ENCODE results near the gene IGLL5. TPM values are rescaled to one million over a fixed set of nuclear protein-coding genes. Genes with fewer than 3 reads are reported as not detected.

Gene IGLL5
- polyA plus RNA-seq (2013, experiment 1 of 2): not detected
- polyA plus RNA-seq (2013, experiment 2 of 2): not detected

GRCh38 chr22:22887621-22888503 lies at the start of gene IGLL5:
Gene IGLL5, plus strand, starts transcription at chr22:22887816. Its CDS starts 238 bp downstream, at chr22:22888054.
- Histone ChIP-seq H3K23ac (ENCODE audit: low read length in 2 of 2) (no peak within 1 kb of the TSS), H2AFZ (ENCODE audit: low read depth, low read length) (no peak within 1 kb of the TSS), H3K4me1 (ENCODE audit: control insufficient read depth, insufficient read depth, low read depth, low read length) (no peaks in the 10 kb centered on the region), H3K4me3 (ENCODE audit: insufficient read depth in 1 of 2, low read depth in 1 of 2, low read length in 2 of 2) (no peak within 1 kb of the TSS), H3K36me3 (ENCODE audit: control insufficient read depth in 1 of 2, insufficient read depth in 2 of 2, low read depth in 1 of 2, low read length in 2 of 2) (no peaks in the 10 kb centered on the region), H3K14ac (ENCODE audit: low read length in 2 of 2) (no peak within 1 kb of the TSS), H2BK5ac (ENCODE audit: low read depth, low read length, poor library complexity, severe bottlenecking) (no peak within 1 kb of the TSS), H3K27me3 (ENCODE audit: control insufficient read depth in 1 of 2, insufficient read depth in 1 of 2, low read length in 2 of 2) (peaks cover 5 to 77% of the 10 kb centered on the region in 2 experiments), H3K27ac (ENCODE audit: low read length, poor library complexity, severe bottlenecking) (no peak within 1 kb of the TSS), H2BK12ac (ENCODE audit: low read length in 2 of 2) (no peak within 1 kb of the TSS), H4K91ac (ENCODE audit: low read length) (no peak within 1 kb of the TSS), H3K4me2 (ENCODE audit: low read length, poor library complexity, severe bottlenecking) (no peak within 1 kb of the TSS), H2AK5ac (ENCODE audit: low read length, severe bottlenecking) (no peak within 1 kb of the TSS), H3K4ac (ENCODE audit: low read depth in 1 of 2, low read length in 2 of 2) (no peak within 1 kb of the TSS), H2BK15ac (ENCODE audit: low read depth, poor library complexity, severe bottlenecking) (no peak within 1 kb of the TSS), H3K9ac (ENCODE audit: low read length) (no peak within 1 kb of the TSS), H3K18ac (ENCODE audit: low read depth in 1 of 2, low read length in 2 of 2) (no peak within 1 kb of the TSS), H3K79me1 (replicated peaks; ENCODE audit: low read length, poor library complexity, severe bottlenecking) (no peaks in the 10 kb centered on the region), H4K8ac (ENCODE audit: low read length) (no peak within 1 kb of the TSS), H3K9me3 (ENCODE audit: control insufficient read depth, low read length) (no peaks in the 10 kb centered on the region), H2BK120ac (ENCODE audit: low read depth, low read length) (no peak within 1 kb of the TSS)
- WGBS: 62% methylated on average over 14 of the region's 15 CpGs
- DNase-seq: no peak

- Histone ChIP-seq H3K23ac (ENCODE audit: low read length in 2 of 2) (no peak overlapping the region), H2BK12ac (ENCODE audit: low read length in 2 of 2) (no peak overlapping the region), H3K27ac (ENCODE audit: low read length, poor library complexity, severe bottlenecking) (no peak overlapping the region), H4K91ac (ENCODE audit: low read length) (no peak overlapping the region), H3K36me3 (ENCODE audit: control insufficient read depth in 1 of 2, insufficient read depth in 2 of 2, low read depth in 1 of 2, low read length in 2 of 2) (no peaks in the 10 kb centered on the region), H3K79me1 (replicated peaks; ENCODE audit: low read length, poor library complexity, severe bottlenecking) (no peaks in the 10 kb centered on the region), H2BK15ac (ENCODE audit: low read depth, poor library complexity, severe bottlenecking) (no peak overlapping the region), H3K4ac (ENCODE audit: low read depth in 1 of 2, low read length in 2 of 2) (no peak overlapping the region), H3K18ac (ENCODE audit: low read depth in 1 of 2, low read length in 2 of 2) (no peak overlapping the region), H3K27me3 (ENCODE audit: control insufficient read depth in 1 of 2, insufficient read depth in 1 of 2, low read length in 2 of 2) (peaks cover 0 to 43% of the 10 kb centered on the region in 2 experiments), H2BK120ac (ENCODE audit: low read depth, low read length) (no peak overlapping the region), H2BK5ac (ENCODE audit: low read depth, low read length, poor library complexity, severe bottlenecking) (no peak overlapping the region), H3K9ac (ENCODE audit: low read length) (no peak overlapping the region), H3K4me1 (ENCODE audit: control insufficient read depth, insufficient read depth, low read depth, low read length) (no peaks in the 10 kb centered on the region), H2AK5ac (ENCODE audit: low read length, severe bottlenecking) (no peak overlapping the region), H2AFZ (ENCODE audit: low read depth, low read length) (no peak overlapping the region), H3K9me3 (ENCODE audit: control insufficient read depth, low read length) (no peaks in the 10 kb centered on the region), H3K14ac (ENCODE audit: low read length in 2 of 2) (no peak overlapping the region), H3K4me2 (ENCODE audit: low read length, poor library complexity, severe bottlenecking) (no peak overlapping the region), H4K8ac (ENCODE audit: low read length) (no peak overlapping the region), H3K4me3 (ENCODE audit: insufficient read depth in 1 of 2, low read depth in 1 of 2, low read length in 2 of 2) (no peak overlapping the region)
- WGBS: 75% methylated on average over 5 of the region's 5 CpGs
- DNase-seq: no peak
Measured at GRCh38 chr22:22838148-22838786, 49.3 kb upstream of the IGLL5 start.

GRCh38 chr22:22839570-22840314 lies 47.9 kb upstream of the IGLL5 start:
- peaks cover 0 to 37% of the 10 kb centered on the region in 2 experiments for H3K27me3 ChIP-seq (ENCODE audit: control insufficient read depth in 1 of 2, insufficient read depth in 1 of 2, low read length in 2 of 2)

DNA sequence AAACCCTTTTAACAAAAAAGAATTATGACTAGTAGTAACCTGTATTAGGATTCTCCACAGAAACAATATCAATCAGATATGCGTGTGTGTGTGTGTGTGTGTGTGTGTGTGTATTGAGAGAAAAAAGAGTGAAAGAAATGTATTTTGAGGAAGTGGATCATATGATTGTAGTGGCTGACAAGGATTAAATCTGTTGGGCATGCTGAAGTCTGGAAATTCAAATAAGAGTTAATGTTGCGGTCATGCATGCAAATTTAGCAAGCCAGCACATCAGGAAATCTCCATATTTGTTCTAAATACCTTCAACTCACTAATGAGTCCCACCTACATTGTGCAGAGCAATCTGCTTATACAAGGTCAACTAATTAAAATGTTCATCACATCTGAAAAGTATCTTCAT lies 46.8 kb upstream of the IGLL5 start:
- H3K79me1 ChIP-seq (replicated peaks; ENCODE audit: low read length, poor library complexity, severe bottlenecking): no peaks in the 10 kb centered on the region
- H3K36me3 ChIP-seq (ENCODE audit: control insufficient read depth in 1 of 2, insufficient read depth in 2 of 2, low read depth in 1 of 2, low read length in 2 of 2): no peaks in the 10 kb centered on the region
- peaks cover 0 to 27% of the 10 kb centered on the region in 2 experiments for H3K27me3 ChIP-seq (ENCODE audit: control insufficient read depth in 1 of 2, insufficient read depth in 1 of 2, low read length in 2 of 2)
- no peak overlapping the region for H2AFZ ChIP-seq (ENCODE audit: low read depth, low read length)
- no peak overlapping the region for H2AK5ac ChIP-seq (ENCODE audit: low read length, severe bottlenecking)
- WGBS: 41% methylated on average over 2 of the region's 2 CpGs
- H2BK12ac ChIP-seq (ENCODE audit: low read length in 2 of 2): no peak overlapping the region
- no peaks in the 10 kb centered on the region for H3K4me1 ChIP-seq (ENCODE audit: control insufficient read depth, insufficient read depth, low read depth, low read length)
- H3K9ac ChIP-seq (ENCODE audit: low read length): no peak overlapping the region
- no peak overlapping the region for H3K27ac ChIP-seq (ENCODE audit: low read length, poor library complexity, severe bottlenecking)
- no peak overlapping the region for H3K4me2 ChIP-seq (ENCODE audit: low read length, poor library complexity, severe bottlenecking)
- H3K9me3 ChIP-seq (ENCODE audit: control insufficient read depth, low read length): no peaks in the 10 kb centered on the region
- H2BK5ac ChIP-seq (ENCODE audit: low read depth, low read length, poor library complexity, severe bottlenecking): no peak overlapping the region
- H4K8ac ChIP-seq (ENCODE audit: low read length): no peak overlapping the region
- H4K91ac ChIP-seq (ENCODE audit: low read length): no peak overlapping the region
- no peak overlapping the region for H2BK120ac ChIP-seq (ENCODE audit: low read depth, low read length)
- H3K14ac ChIP-seq (ENCODE audit: low read length in 2 of 2): no peak overlapping the region
- H3K4ac ChIP-seq (ENCODE audit: low read depth in 1 of 2, low read length in 2 of 2): no peak overlapping the region
- H3K23ac ChIP-seq (ENCODE audit: low read length in 2 of 2): no peak overlapping the region
- no peak overlapping the region for H3K4me3 ChIP-seq (ENCODE audit: insufficient read depth in 1 of 2, low read depth in 1 of 2, low read length in 2 of 2)
- no peak overlapping the region for H2BK15ac ChIP-seq (ENCODE audit: low read depth, poor library complexity, severe bottlenecking)
- no peak overlapping the region for H3K18ac ChIP-seq (ENCODE audit: low read depth in 1 of 2, low read length in 2 of 2)
- no peak for DNase-seq

More at GRCh38 chr22:22839570-22840314, 47.9 kb upstream of the IGLL5 start:
- no peak for DNase-seq
- no peaks in the 10 kb centered on the region for H3K36me3 ChIP-seq (ENCODE audit: control insufficient read depth in 1 of 2, insufficient read depth in 2 of 2, low read depth in 1 of 2, low read length in 2 of 2)
- H3K18ac ChIP-seq (ENCODE audit: low read depth in 1 of 2, low read length in 2 of 2): no peak overlapping the region
- no peak overlapping the region for H3K4me2 ChIP-seq (ENCODE audit: low read length, poor library complexity, severe bottlenecking)
- no peak overlapping the region for H3K9ac ChIP-seq (ENCODE audit: low read length)
- no peak overlapping the region for H2AFZ ChIP-seq (ENCODE audit: low read depth, low read length)
- no peak overlapping the region for H2BK5ac ChIP-seq (ENCODE audit: low read depth, low read length, poor library complexity, severe bottlenecking)
- H2BK12ac ChIP-seq (ENCODE audit: low read length in 2 of 2): no peak overlapping the region
- H2BK120ac ChIP-seq (ENCODE audit: low read depth, low read length): no peak overlapping the region
- H3K23ac ChIP-seq (ENCODE audit: low read length in 2 of 2): no peak overlapping the region
- no peaks in the 10 kb centered on the region for H3K79me1 ChIP-seq (replicated peaks; ENCODE audit: low read length, poor library complexity, severe bottlenecking)
- H2AK5ac ChIP-seq (ENCODE audit: low read length, severe bottlenecking): no peak overlapping the region
- H4K91ac ChIP-seq (ENCODE audit: low read length): no peak overlapping the region
- H4K8ac ChIP-seq (ENCODE audit: low read length): no peak overlapping the region
- WGBS: 29% methylated on average over 4 of the region's 6 CpGs
- H2BK15ac ChIP-seq (ENCODE audit: low read depth, poor library complexity, severe bottlenecking): no peak overlapping the region
- no peak overlapping the region for H3K14ac ChIP-seq (ENCODE audit: low read length in 2 of 2)
- H3K9me3 ChIP-seq (ENCODE audit: control insufficient read depth, low read length): no peaks in the 10 kb centered on the region
- no peak overlapping the region for H3K4ac ChIP-seq (ENCODE audit: low read depth in 1 of 2, low read length in 2 of 2)
- no peak overlapping the region for H3K27ac ChIP-seq (ENCODE audit: low read length, poor library complexity, severe bottlenecking)
- H3K4me3 ChIP-seq (ENCODE audit: insufficient read depth in 1 of 2, low read depth in 1 of 2, low read length in 2 of 2): no peak overlapping the region
- H3K4me1 ChIP-seq (ENCODE audit: control insufficient read depth, insufficient read depth, low read depth, low read length): no peaks in the 10 kb centered on the region

All from mesenchymal stem cell (in vitro differentiated cells and primary cell).